ENCODE measurements around the gene SLC22A16. TPM values are rescaled to one million over a fixed set of nuclear protein-coding genes. Genes with fewer than 3 reads are reported as not detected.

The SLC22A16 gene
- polyA plus RNA-seq, 1 of the 3 experiments (the other 2 are of a cell fraction) = not detected

GRCh38 chr6:110485491-110485890 lies 9.1 kb upstream of the SLC22A16 start:
- Histone ChIP-seq H4K20me1 (ENCODE audit: insufficient read depth) (no peaks in the 10 kb centered on the region), H3K9me3 (no peaks in the 10 kb centered on the region; the same call in 1 of the 2 replicates), H3K4me1 (ENCODE audit: control insufficient read depth in 1 of 2, insufficient read depth in 2 of 2, low read depth in 1 of 2, low read length in 1 of 2) (no peaks in the 10 kb centered on the region), H3K4me3 (ENCODE audit: low read depth in 2 of 2, low read length in 1 of 2) (no peak overlapping the region), H3K27ac (ENCODE audit: low read depth in 2 of 2, low read length in 1 of 2) (no peak overlapping the region), H3K79me2 (ENCODE audit: insufficient read depth) (no peaks in the 10 kb centered on the region), H3K9ac (no peak overlapping the region), H3K36me3 (replicated peaks in 1 of 2; ENCODE audit: control insufficient read depth in 1 of 2, insufficient read depth in 2 of 2, low read length in 1 of 2) (no peaks in the 10 kb centered on the region), H3F3A (replicated peaks; ENCODE audit: insufficient read depth) (no peaks in the 10 kb centered on the region), H3K4me2 (no peak overlapping the region), H3K9me2 (no peaks in the 10 kb centered on the region), H2AFZ (ENCODE audit: low read depth) (no peak overlapping the region), H3K27me3 (ENCODE audit: insufficient read depth) (no peaks in the 10 kb centered on the region)
- CTCF ChIA-PET = interaction anchor here (0.7 kb wide), 1 partner anchor 588 kb away, joined by 4 read pairs; no protein-coding TSS in a partner anchor
- DNase-seq = no peak
- POLR2A ChIA-PET = no interaction called here
- TF ChIP-seq CTCF (IDR thresholded peaks at IDR 0.05) (no peak), FOXM1 (IDR thresholded peaks at IDR 0.05; ENCODE audit: low read depth) (no peak), FOXJ3 (CRISPR knock-in tag; IDR thresholded peaks at IDR 0.05) (no peak), PBX3 (IDR thresholded peaks at IDR 0.05) (no peak), NRF1 (IDR thresholded peaks at IDR 0.05; ENCODE audit: low read depth, low read length) (no peak), NFIC (IDR thresholded peaks at IDR 0.05; ENCODE audit: borderline replicate concordance) (no peak), RFX5 (IDR thresholded peaks at IDR 0.05; ENCODE audit: low read length) (no peak), CHD2 (IDR thresholded peaks at IDR 0.05; ENCODE audit: low read length, partially characterized antibody) (no peak), USF1 (IDR thresholded peaks at IDR 0.05; ENCODE audit: borderline replicate concordance, low read depth) (no peak), RAD21 (IDR thresholded peaks at IDR 0.05; ENCODE audit: low read length) (no peak), EZH2phosphoT487 (IDR thresholded peaks at IDR 0.05; ENCODE audit: borderline replicate concordance, low read depth) (no peak)
- WGBS (ENCODE audit: low lambda C conversion rate) = 78% methylated on average over 5 of the region's 5 CpGs

GRCh38 chr6:110484321-110484720 lies 7.9 kb upstream of the SLC22A16 start:
- POLR2A ChIA-PET = no interaction called here
- Histone ChIP-seq H3K27me3 (ENCODE audit: insufficient read depth) (no peaks in the 10 kb centered on the region), H3K4me1 (ENCODE audit: control insufficient read depth in 1 of 2, insufficient read depth in 2 of 2, low read depth in 1 of 2, low read length in 1 of 2) (no peaks in the 10 kb centered on the region), H3K9me3 (no peaks in the 10 kb centered on the region; the same call in 1 of the 2 replicates), H3K9me2 (no peaks in the 10 kb centered on the region), H3K36me3 (replicated peaks in 1 of 2; ENCODE audit: control insufficient read depth in 1 of 2, insufficient read depth in 2 of 2, low read length in 1 of 2) (no peaks in the 10 kb centered on the region), H3K4me2 (no peak overlapping the region), H4K20me1 (ENCODE audit: insufficient read depth) (no peaks in the 10 kb centered on the region), H3K9ac (no peak overlapping the region), H3K4me3 (ENCODE audit: low read depth in 2 of 2, low read length in 1 of 2) (no peak overlapping the region), H3K27ac (ENCODE audit: low read depth in 2 of 2, low read length in 1 of 2) (no peak overlapping the region), H3K79me2 (ENCODE audit: insufficient read depth) (no peaks in the 10 kb centered on the region), H2AFZ (ENCODE audit: low read depth) (no peak overlapping the region), H3F3A (replicated peaks; ENCODE audit: insufficient read depth) (no peaks in the 10 kb centered on the region)
- CTCF ChIA-PET = no interaction called here
- WGBS (ENCODE audit: low lambda C conversion rate) = 52% methylated on average over 2 of the region's 2 CpGs
- DNase-seq = no peak
- TF ChIP-seq SMC3 (IDR thresholded peaks at IDR 0.05; ENCODE audit: low read depth, low read length) (no peak), MXI1 (IDR thresholded peaks at IDR 0.05; ENCODE audit: low read depth, low read length) (no peak), FOXJ3 (CRISPR knock-in tag; IDR thresholded peaks at IDR 0.05) (no peak), YY1 (IDR thresholded peaks at IDR 0.05; ENCODE audit: low read depth) (no peak), MAX (IDR thresholded peaks at IDR 0.05; ENCODE audit: low read depth) (no peak), JUND (IDR thresholded peaks at IDR 0.05) (no peak), ELF1 (IDR thresholded peaks at IDR 0.05) (no peak), TCF12 (IDR thresholded peaks at IDR 0.05) (no peak), GATA2 (CRISPR knock-in tag; IDR thresholded peaks at IDR 0.05) (no peak), SIN3A (IDR thresholded peaks at IDR 0.05; ENCODE audit: borderline replicate concordance, low read depth, low read length) (no peak), RFX5 (IDR thresholded peaks at IDR 0.05; ENCODE audit: low read length) (no peak), USF1 (IDR thresholded peaks at IDR 0.05; ENCODE audit: borderline replicate concordance, low read depth) (no peak)

Measured in SK-N-SH (cell line).